NCI-H2107 treated with DMSO at 0.1 percent for 48 hours (cell line): ENCODE results near the gene CCL22.

Source experiments
- DNase-seq: peaks from one replicate; lab custom pipeline; 2025; ENCODE audit not compliant: unreplicated experiment; lab: John Stamatoyannopoulos, UW

CCL22 gene

DNA sequence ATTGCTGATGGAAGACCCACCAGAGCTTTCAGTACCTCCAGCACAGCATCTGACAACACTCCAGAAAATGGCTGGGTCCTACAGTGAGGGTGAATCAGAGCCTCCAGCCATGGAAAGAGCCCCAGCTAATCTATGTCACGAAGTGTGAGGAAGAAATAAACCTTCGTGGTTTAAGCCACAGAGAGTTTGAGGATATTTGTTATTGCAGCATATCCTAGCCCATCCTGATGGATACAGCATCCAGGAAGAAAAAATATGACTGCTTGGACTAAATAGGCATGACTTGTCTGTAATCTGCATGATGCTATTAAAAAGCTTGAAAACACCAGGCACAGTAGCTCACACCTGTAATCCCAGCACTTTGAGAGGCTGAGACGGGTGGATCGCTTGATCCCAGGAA lies 32.7 kb downstream of the CCL22 start:
- no peak for DNase-seq

DNA sequence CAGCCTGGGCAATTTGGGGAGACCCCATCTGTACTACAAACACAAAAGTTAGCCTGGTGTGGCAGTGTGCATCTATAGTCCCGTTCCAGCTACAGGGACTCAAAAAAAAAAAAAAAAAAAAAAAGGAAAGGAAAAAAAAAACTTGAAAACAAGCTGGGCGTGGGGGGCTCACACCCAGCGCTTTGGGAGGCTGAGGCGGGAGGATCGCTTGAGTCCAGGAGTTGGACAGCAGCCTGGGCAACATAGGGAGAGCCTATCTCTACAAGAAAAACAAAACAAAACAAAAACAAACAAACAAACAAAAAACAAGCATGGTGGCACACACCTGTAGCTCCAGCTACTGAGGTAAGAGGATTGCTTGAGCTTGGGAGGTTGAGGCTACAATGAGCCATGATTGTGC lies 33.1 kb downstream of the CCL22 start:
- no peak for DNase-seq

DNA sequence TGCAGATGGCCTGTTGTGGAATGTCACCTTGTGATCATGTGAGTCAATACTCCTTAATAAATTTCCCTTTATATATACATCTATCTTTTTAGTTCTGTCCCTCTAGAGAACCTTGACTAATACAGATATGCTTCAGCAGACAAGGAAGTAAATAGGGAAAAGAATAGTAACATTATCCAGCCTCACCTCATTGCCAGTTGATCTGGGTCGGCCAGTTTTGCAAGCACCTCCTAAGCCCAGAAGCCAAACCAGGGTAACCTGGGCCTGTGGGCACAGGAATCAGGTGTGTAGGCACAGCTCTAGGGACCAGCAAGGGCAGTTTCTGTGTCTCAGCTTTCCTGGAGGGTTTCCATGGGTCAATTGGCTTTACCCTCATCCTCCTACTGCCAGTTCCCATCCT lies 34.1 kb downstream of the CCL22 start:
- DNase-seq, result no peak

DNA sequence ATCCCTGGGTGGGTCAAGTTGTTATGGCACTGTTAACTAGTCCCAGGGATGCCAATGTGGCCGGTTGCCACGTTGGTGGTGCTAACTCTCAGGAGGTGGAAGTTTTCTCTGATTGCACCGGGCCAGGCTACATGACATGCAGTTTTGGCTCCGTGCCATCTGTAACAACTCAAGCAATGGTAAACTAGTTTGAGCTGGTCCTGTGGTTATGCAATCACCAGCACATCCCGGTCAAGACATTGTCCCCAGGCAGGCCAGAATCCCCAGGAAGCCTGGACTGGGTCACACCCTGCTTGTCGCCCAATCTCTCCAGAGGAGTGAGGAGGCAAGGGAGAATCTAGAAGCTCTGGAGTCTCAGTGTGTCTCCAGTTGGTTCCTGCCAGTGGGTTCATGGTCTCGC lies 35.9 kb downstream of the CCL22 start:
- DNase-seq, result no peak

DNA sequence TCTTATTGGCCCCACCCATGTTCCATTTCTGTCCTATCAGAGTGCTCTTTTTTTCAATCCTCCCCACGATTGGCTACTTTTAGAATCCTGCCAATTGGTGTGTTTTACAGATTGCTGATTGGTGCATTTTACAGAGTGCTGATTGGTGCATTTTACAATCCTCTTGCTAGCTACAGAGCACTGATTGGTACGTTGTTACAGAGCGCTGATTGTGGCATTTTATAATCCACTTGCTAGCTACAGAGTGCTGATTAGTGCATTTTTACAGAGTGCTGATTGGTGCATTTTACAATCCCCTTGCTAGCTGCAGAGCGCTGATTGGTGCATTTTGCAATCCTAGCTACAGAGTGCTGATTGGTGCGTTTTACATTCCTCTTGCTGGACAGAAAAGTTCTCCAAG lies 36.4 kb downstream of the CCL22 start:
- no peak for DNase-seq

DNA sequence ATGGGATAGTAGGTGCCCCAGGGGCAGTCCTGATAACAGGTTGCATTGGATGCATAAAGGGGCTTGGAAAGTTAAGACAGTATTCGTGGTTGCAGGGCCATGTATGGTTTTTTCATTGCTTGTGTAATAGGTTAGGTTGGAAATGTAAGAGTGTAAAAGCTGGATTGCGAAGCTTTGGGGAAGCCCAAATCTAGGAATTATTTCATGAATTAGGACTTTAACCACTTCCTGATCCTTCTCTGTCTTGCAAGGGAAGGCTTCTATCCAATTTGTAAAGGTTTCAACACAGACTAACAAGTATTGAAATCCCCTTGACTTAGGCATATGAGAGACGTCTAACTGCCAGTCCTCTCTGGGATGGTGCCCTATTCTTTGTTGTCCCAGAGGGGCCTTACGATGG lies 38.2 kb downstream of the CCL22 start:
- no peak for DNase-seq

DNA sequence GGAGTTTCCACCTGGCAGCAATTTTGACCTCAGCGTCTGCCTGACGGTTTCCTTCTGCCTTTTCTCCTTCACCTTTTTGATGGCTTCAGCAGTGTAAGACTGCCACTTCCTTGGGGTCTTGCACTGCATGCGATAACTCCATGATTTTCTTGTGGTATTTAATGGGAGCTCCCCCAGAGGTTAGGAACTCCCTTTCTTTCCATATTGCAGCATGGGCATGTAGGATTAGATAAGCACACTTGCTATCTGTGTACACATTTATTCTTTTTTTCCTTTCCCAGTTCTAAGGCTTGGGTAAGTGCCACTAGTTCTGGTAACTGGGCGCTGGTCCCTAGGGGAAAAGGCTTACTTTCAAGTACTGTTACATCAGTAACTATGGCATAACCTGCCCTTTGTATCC lies 38.9 kb downstream of the CCL22 start:
- peak; percentile 81 for DNase-seq

DNA sequence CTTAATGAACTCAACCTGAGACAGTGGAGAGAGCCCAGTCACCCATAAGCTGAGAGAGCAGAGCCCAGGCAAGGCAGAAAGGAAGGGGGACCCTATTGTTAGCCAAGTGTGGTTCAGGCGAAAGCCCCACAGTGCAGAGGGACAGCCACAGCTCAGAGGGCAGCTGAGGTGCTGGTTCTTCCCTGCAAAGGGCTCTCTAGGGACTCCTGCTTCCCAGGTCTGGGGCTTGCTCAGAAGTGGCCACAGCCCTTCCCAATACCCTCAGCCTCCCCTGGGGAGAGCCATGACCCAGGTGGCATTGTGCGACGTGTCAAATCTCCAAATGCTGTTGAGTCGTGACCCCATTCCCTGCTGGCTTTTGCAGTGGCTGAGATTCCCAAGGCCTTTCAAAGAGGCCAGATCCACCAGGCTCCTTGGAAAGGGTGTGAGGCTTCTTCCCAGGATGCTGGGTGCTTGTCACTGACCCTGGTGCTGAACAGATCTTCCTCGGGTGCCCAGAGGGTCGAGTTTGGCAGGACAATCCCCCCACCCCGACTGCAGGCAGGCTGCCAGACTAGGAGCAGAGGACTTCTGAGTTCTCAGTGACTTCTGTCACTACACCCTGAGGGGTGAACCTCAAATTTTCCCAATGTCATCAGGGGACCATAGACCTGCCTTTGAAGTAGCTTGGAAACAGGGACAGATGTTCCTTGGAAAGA lies 43.5 kb downstream of the CCL22 start:
- no peak for DNase-seq

DNA sequence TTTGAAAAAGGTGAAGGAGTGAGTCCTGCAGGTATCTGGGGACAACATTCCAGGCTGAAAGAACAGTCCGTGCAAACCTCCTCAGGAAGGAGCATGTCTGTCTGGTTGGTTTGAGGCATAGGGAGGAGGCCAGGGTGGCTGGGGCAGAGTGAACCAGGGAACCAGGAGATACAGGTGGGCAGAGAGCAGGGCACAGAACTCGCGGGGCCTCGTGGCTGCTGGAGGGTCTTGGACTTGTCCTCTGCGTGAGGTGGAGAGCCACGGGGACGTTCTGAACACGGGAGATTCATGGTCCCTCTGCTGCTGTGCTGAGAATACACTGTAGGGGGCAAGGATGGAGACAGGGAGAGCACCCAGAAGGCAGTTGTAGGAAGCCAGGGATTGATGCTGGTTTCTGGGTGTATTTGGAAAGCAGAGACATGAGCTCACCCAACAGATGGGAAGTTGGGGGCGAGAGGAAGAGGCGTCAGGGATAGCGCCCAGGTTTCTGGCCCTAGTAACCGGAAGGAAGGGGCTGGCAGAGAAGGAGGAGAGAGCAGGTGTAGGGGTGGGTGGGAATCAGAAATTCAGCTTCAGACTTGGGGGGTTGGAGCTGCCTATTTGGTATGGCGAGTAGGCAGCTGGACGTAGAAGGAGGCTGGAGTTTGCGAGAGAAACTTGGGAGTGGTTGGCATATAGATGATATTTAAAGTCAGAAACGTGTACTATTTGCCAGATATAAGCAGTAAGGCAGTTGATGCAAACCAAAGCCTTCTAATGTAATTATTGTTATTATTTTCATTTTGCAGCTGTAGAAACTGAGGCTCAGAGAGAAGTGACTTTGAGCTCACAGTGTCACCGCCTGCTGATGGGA lies 45.6 kb downstream of the CCL22 start, which contains the start of gene CCL17:
Gene CCL17, plus strand, starts transcription at position 803 of the 853 bp plus-strand sequence. CDS start 9,166 bp downstream, outside the sequence.
- no peak for DNase-seq

DNA sequence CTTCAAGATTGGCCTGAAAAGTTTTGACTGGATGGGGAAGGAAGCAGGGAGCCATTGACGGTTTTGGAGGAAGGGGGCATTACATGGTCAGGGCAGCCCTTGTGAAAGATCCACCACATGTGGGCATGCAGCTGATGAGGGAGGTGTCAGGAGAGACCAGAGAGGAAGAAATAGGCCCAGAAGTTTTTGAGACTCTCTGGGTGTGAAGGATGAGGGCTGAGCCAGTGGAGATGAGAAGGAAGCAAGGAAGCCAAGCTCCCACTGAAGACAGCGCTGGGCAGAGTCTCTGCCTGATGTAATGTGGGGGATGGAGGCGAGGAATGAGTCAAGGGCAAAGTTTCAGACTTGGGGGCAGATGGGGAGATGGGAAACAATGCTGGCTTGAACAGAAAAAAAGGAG lies 46.5 kb downstream of the CCL22 start:
- no peak for DNase-seq

DNA sequence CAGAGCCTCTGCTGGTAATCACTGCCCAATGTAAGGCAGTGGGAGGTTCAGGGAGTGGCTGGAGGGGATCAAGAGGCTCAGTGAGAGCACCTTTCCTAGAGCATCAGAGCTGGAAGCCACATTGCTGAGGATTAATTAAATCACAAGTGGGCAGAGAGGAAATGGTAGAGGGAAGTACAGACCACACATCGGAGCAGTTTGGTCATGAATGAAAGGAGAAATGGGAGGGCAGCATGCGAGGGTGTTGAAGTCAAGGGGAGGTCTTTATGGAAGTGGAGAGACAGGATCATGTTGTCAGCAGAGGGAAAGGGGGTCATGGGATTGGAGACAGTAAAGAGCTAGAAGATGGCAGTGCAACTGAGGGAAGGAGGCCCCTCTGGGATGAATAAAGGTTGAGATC lies 48.3 kb downstream of the CCL22 start:
- no peak for DNase-seq

DNA sequence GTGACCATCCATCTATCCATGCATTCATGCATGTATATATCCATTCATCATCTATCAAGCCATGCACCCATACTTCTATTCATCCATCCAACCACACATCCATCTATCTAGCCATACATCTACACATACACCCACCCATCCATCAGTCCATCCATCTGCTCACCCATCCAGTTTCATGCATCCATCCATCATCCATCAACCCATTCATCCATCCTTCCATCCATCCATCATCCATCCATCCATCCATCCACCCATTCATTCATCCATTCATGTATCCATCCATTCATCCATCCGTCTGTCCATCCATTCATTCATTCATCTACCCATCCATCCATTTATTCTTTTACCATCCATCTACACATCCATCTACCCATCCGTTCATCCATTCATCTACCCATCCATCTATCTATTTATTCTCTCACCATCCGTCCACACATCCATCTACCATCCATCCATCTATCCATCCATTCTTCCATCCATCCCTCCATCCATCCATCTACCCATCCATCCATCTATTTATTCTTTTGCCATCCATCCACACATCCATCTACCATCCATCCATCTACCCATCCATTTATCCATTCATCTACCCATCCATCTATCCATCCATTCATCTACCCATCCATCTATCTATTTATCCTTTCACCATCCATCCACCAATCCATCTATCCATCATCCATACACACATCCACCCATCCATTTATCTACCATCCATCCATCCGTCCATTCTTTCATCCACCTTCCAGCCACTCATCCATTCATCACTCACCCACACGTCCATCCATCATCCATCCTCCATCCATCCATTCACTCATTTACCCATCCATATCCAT lies 49.2 kb downstream of the CCL22 start:
- no peak for DNase-seq

DNA sequence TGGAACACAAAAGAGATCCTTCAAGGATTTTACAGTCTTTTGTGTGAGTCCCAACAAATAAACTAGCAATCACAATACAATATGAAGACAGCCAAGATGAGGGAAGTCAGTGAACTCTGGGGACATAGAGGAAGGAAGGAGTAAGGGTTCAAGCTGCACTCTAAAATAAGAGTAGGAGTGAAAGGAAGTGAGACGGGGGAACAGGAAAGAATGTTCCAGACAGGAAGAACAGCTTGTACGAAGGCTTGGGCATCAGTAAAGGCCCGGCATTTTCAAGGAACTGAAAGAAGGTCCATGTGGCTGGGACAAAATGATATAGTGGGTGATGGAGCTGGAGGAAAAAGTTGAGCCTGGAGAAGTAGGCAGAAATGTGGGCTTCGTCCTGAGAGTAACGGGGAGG lies 50.5 kb downstream of the CCL22 start:
- DNase-seq, result no peak

DNA sequence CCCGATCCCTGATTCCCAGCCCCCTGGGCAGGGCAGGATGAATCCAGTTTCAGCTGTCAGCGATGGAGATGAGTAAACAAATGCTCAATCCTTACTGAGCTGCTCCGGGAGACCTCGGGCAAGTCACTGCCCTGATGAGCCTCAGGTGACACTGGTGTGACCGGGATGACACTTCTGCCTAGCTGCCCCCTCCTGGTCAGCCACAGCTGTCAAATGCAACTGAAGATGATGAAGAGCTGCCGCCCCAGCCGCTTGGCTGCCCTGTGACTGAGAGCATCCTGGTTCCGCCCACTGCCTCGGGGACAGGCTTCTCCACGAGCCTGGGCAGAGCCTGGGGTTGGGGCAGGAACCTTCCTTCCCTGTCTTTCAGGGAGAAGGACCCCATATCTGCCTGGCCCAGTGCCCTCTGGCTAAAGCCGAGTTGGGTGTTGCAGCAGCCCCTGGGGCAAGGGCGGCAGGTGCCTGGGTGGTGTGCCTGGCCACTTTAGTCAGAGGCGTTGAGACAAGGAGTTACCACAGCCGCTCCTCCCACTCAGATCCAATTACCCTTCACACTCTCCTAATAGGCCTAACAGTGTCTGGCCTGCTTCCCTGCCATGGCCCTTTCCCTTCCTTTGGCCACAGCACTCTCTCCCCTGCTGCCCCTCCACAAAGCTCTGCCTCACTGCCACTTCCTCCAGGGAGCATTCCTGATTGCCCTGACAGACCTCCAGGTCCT lies 51.4 kb downstream of the CCL22 start:
- peak; percentile 76 for DNase-seq

DNA sequence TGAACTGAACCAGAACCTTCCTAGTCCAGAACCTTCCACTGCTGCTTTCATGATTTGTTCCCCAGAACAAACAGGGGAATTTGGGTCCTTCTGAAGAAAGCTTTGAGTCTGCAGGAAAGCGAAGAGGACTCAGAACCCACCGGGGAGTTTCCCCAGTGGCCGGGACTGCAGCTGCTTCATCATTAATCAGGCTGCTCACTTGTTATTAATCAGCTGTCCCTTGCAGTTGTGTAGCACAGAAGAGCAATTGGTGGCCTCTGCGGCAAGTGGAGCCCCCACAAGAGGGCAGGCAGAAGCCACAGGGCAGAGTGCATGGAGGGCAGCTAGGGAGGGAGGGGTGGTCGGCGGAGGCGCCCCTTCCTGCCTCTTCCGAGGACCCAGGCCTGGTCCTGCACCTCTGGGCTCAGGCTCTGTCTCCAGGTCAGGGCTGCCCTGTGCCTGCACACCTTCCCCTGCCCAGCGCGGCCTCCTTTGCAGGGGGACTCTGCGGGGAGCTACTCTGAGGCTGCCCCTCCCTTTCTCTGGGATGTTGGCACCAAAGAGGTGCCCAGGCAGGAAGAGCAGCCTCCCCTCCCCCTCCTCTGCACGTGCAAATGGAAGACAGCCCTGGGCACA lies 52.9 kb downstream of the CCL22 start:
- DNase-seq, result no peak

DNA sequence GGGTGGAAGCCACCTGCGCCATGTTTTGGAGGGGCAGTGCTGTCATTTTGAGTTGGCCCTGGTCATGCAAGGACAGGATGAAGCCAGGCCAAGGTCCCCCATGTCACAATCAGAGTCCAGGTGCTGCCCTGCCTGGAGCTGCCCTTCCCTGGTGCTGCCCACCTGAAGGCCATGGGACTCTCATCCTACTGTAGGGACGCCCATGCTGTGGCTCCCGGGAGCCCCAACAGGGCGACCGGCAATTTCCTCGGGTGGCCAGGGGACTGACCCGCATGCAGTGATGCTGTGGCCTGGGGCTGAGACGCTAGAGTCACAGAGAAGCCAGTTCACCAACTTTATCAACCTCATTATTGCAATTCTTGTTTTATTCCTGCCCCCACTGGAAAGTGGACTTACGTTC lies 54.0 kb downstream of the CCL22 start:
- DNase-seq, result no peak

DNA sequence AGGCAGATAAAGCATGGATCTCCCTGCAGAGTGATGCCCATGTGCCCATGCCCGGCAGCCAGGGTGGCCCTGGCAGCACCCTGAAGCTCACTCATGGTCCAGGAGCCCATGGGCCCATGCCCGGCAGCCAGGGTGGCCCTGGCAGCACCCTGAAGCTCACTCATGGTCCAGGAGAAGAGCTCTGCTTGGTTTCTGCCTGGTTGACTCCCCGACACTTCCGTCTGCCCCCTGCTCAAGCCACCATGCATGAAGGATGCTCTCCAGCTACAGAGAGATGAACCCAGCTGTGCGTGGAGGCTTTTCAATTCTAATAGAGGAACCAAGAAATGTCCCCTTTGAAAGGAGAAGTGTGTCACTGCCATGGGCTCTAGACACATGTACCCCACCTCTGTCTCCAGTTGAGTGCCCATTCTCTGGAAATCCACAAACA lies 54.7 kb downstream of the CCL22 start:
- DNase-seq, result no peak

DNA sequence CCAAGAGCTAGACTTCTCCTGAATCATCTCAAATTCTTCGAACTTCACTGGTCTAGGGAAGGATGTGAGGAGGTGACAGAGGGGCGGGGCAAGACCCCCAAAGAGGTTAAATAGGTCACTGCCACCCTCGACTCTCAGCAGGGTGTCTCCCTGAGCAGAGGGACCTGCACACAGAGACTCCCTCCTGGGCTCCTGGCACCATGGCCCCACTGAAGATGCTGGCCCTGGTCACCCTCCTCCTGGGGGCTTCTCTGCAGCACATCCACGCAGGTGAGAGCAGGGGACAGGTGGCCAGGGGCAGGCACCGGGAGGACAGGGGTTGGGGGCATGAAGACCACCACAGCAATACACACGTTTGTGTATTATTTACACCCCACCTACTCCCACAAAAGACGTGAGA lies 55.1 kb downstream of the CCL22 start:
- DNase-seq, result no peak
